G401.6 (cell line): ENCODE results near the gene PARD3.

Source experiments
- FAIRE-seq: peaks from 2 replicates; lab custom pipeline; 2012; peaks lifted over from hg19 to GRCh38; lab: Jason Lieb, UNC

The PARD3 gene

GRCh38 chr10:34179280-34179679, 635.8 kb downstream of the PARD3 start:
- FAIRE-seq, result no peak

- no peak for FAIRE-seq
These were observed 636.3 kb downstream of the PARD3 start for GRCh38 chr10:34178756-34179155.

GRCh38 chr10:34178196-34178595, 636.9 kb downstream of the PARD3 start:
- FAIRE-seq, result no peak

- FAIRE-seq, result no peak
These were observed 637.7 kb downstream of the PARD3 start for GRCh38 chr10:34177445-34177844.

GRCh38 chr10:34176351-34176750, 638.7 kb downstream of the PARD3 start:
- FAIRE-seq, result no peak

- no peak for FAIRE-seq
These were observed 640.0 kb downstream of the PARD3 start for GRCh38 chr10:34175121-34175520.

- FAIRE-seq, result no peak
These were observed 642.1 kb downstream of the PARD3 start for GRCh38 chr10:34172936-34173533.

- FAIRE-seq, result no peak
These were observed 643.1 kb downstream of the PARD3 start for GRCh38 chr10:34171957-34172527.

- FAIRE-seq, result no peak
These were observed 645.4 kb downstream of the PARD3 start for GRCh38 chr10:34169677-34170076.

- no peak for FAIRE-seq
These were observed 646.0 kb downstream of the PARD3 start for GRCh38 chr10:34169131-34169530.

- no peak for FAIRE-seq
These were observed 646.7 kb downstream of the PARD3 start for GRCh38 chr10:34168439-34168838.

GRCh38 chr10:34166823-34167222, 648.3 kb downstream of the PARD3 start:
- FAIRE-seq, result no peak

- no peak for FAIRE-seq
These were observed 648.7 kb downstream of the PARD3 start for GRCh38 chr10:34166354-34166753.

GRCh38 chr10:34164029-34164428, 651.1 kb downstream of the PARD3 start:
- FAIRE-seq, result no peak

GRCh38 chr10:34163075-34163905, 651.8 kb downstream of the PARD3 start:
- FAIRE-seq, result no peak

GRCh38 chr10:34161777-34162370, 653.2 kb downstream of the PARD3 start:
- FAIRE-seq, result no peak

GRCh38 chr10:34160595-34160994, 654.5 kb downstream of the PARD3 start:
- no peak for FAIRE-seq

GRCh38 chr10:34157501-34157900, 657.6 kb downstream of the PARD3 start:
- FAIRE-seq, result no peak

GRCh38 chr10:34156781-34157425, 658.2 kb downstream of the PARD3 start:
- FAIRE-seq, result no peak

GRCh38 chr10:34155812-34156211, 659.3 kb downstream of the PARD3 start:
- FAIRE-seq, result no peak

GRCh38 chr10:34154383-34154900, 660.7 kb downstream of the PARD3 start:
- FAIRE-seq, result no peak

- no peak for FAIRE-seq
These were observed 661.3 kb downstream of the PARD3 start for GRCh38 chr10:34153663-34154382.
